OCI-LY7 (cell line): ENCODE data around the gene GAREM1.

Experiments
- EZH2phosphoT487 ChIP-seq: fragments of 200-600 bp; sonication (generic); IDR thresholded peaks from 2 replicates; pipeline ENCODE4 v1.6.1; 2018; ENCODE audit warnings: low read depth, borderline replicate concordance, mild to moderate bottlenecking, mixed run types, antibody characterized with exemption, low read length, moderate library complexity, mixed read lengths
- TF ChIP-seq, protein P1 (sequence below): fragments of 200-600 bp; sonication (generic); conservative IDR thresholded peaks from 2 replicates; pipeline ENCODE4 v1.5.1; 2014; ENCODE audit warnings: mild to moderate bottlenecking, antibody characterized with exemption, low read length, moderate library complexity, mixed read lengths

- TF ChIP-seq, protein P1, sequence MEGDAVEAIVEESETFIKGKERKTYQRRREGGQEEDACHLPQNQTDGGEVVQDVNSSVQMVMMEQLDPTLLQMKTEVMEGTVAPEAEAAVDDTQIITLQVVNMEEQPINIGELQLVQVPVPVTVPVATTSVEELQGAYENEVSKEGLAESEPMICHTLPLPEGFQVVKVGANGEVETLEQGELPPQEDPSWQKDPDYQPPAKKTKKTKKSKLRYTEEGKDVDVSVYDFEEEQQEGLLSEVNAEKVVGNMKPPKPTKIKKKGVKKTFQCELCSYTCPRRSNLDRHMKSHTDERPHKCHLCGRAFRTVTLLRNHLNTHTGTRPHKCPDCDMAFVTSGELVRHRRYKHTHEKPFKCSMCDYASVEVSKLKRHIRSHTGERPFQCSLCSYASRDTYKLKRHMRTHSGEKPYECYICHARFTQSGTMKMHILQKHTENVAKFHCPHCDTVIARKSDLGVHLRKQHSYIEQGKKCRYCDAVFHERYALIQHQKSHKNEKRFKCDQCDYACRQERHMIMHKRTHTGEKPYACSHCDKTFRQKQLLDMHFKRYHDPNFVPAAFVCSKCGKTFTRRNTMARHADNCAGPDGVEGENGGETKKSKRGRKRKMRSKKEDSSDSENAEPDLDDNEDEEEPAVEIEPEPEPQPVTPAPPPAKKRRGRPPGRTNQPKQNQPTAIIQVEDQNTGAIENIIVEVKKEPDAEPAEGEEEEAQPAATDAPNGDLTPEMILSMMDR: no peak
- TF ChIP-seq EZH2phosphoT487: no peak
Observed at GRCh38 chr18:32299484-32299883, 171.2 kb downstream of the GAREM1 start.
